ENCODE results near the gene PITX1.

GRCh38 chr5:135035678-135036030, 1.6 kb upstream of the PITX1 start:
- no peak for TF ChIP-seq EGR1 (IDR thresholded peaks at IDR 0.05; ENCODE audit: low read depth in 2 of 2)
- TF ChIP-seq CTCF (IDR thresholded peaks at IDR 0.05; ENCODE audit: low read depth, low read length, missing input control), result no peak
- TF ChIP-seq YY1 (IDR thresholded peaks at IDR 0.05), result no peak
- TF ChIP-seq RAD21 (IDR thresholded peaks at IDR 0.05), result no peak
- no peak for TF ChIP-seq MAX (IDR thresholded peaks at IDR 0.05)
- TF ChIP-seq JUND (IDR thresholded peaks at IDR 0.05), result no peak
- TF ChIP-seq REST (IDR thresholded peaks at IDR 0.05), result no peak
- TF ChIP-seq ATF3 (IDR thresholded peaks at IDR 0.05), result no peak
- no peak for TF ChIP-seq SP1 (IDR thresholded peaks at IDR 0.05)
- no peak for TF ChIP-seq TAF1 (conservative IDR thresholded peaks at IDR 0.05)

Measured in liver (tissue), 3 donors.